ENCODE data around the gene EPB41L5. TPM values are rescaled to one million over a fixed set of nuclear protein-coding genes. Genes with fewer than 3 reads are reported as not detected.

EPB41L5 gene
- total and polyA plus RNA-seq, 12 donors: 3.8 to 18.8 (median 13.1) TPM

- intact Hi-C loops (cut with DNase I): loop anchor here in 1 of 10 donors (10.0 kb wide), 1 partner anchor 110 kb away; no protein-coding TSS in a partner anchor
- Histone ChIP-seq H3K27ac (peak overlapping the region in 1 of 10 donors; percentile 76), H3K4me3 (no peak overlapping the region), H3K36me3 (no peaks in the 10 kb centered on the region), H3K9me3 (no peaks in the 10 kb centered on the region), H3K27me3 (no peaks in the 10 kb centered on the region), H3K4me1 (peaks cover 0 to 19% (median 15%) of the 10 kb centered on the region in 9 donors)
- 78 to 97% methylated on average over 3 of the region's 3 CpGs for WGBS, 2 donors
- TF ChIP-seq CTCF (IDR thresholded peaks at IDR 0.05): no peak
- DNase-seq (no peak), ATAC-seq (peak in 4 of 8 donors; percentile 4 to 40 (median 19))
These were observed 191.5 kb downstream of the EPB41L5 start for GRCh38 chr2:120204417-120204816.

GRCh38 chr2:120204945-120205670 is 192.2 kb downstream of the EPB41L5 start:
- intact Hi-C loops (cut with DNase I): loop anchor here in 1 of 10 donors (10.0 kb wide), 1 partner anchor 110 kb away; no protein-coding TSS in a partner anchor

GRCh38 chr2:120206022-120206581 is 193.2 kb downstream of the EPB41L5 start:
- DNase-seq (peak in 1 of 2 donors; percentile 38), ATAC-seq (no peak)
- intact Hi-C loops (cut with DNase I): loop anchor here in 1 of 10 donors (10.0 kb wide), 1 partner anchor 109 kb away; no protein-coding TSS in a partner anchor
- 77 to 79% methylated on average over 8 of the region's 8 CpGs for WGBS, 2 donors
- Histone ChIP-seq H3K36me3 (no peaks in the 10 kb centered on the region), H3K9me3 (no peaks in the 10 kb centered on the region), H3K27me3 (no peaks in the 10 kb centered on the region), H3K27ac (no peak overlapping the region), H3K4me1 (peaks cover 0 to 25% (median 15%) of the 10 kb centered on the region in 9 donors), H3K4me3 (no peak overlapping the region)
- TF ChIP-seq CTCF (IDR thresholded peaks at IDR 0.05): peak in 7 of 9 donors; percentile 29 to 53 (median 42)

More at GRCh38 chr2:120204945-120205670, 192.2 kb downstream of the EPB41L5 start:
- ATAC-seq (no peak), DNase-seq (no peak)
- peaks cover 0 to 23% (median 15%) of the 10 kb centered on the region in 9 donors for H3K4me1 ChIP-seq
- no peak overlapping the region for H3K27ac ChIP-seq
- H3K27me3 ChIP-seq: no peaks in the 10 kb centered on the region
- H3K9me3 ChIP-seq: no peaks in the 10 kb centered on the region
- no peaks in the 10 kb centered on the region for H3K36me3 ChIP-seq
- WGBS, 2 donors: 95% methylated on average over 12 of the region's 12 CpGs
- no peak for TF ChIP-seq CTCF (IDR thresholded peaks at IDR 0.05)
- no peak overlapping the region for H3K4me3 ChIP-seq

Data from heart right ventricle (tissue), 16 donors.